Measurements from ENCODE around the gene BCCIP.

DNA sequence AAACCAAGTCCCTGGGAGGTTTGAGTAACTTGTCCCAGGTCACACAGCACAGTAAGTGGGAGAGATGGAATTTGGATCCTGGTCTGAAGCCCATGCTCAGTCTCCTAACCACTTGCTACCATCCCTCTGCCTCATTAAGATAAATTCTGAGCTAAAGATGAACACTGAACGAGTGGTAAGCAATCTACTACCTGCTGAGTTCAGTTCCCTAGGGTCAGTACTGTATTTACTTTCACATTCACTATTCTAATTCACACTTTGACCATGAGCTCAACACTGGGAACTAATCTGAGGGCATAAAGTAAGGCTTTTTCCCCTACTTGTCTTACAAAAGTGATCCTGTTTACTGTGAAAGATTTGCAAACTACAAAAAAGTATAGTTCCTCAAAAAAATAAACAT lies 2.6 kb upstream of the BCCIP start:
- no peak for TF ChIP-seq RAD21 (IDR thresholded peaks at IDR 0.05; ENCODE audit: low read depth)
- TF ChIP-seq EGR1 (IDR thresholded peaks at IDR 0.05; ENCODE audit: low read depth), result no peak
- TF ChIP-seq, protein P1, sequence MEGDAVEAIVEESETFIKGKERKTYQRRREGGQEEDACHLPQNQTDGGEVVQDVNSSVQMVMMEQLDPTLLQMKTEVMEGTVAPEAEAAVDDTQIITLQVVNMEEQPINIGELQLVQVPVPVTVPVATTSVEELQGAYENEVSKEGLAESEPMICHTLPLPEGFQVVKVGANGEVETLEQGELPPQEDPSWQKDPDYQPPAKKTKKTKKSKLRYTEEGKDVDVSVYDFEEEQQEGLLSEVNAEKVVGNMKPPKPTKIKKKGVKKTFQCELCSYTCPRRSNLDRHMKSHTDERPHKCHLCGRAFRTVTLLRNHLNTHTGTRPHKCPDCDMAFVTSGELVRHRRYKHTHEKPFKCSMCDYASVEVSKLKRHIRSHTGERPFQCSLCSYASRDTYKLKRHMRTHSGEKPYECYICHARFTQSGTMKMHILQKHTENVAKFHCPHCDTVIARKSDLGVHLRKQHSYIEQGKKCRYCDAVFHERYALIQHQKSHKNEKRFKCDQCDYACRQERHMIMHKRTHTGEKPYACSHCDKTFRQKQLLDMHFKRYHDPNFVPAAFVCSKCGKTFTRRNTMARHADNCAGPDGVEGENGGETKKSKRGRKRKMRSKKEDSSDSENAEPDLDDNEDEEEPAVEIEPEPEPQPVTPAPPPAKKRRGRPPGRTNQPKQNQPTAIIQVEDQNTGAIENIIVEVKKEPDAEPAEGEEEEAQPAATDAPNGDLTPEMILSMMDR (IDR thresholded peaks at IDR 0.05 in 2 of 3, conservative IDR thresholded peaks at IDR 0.05 in 1 of 3; ENCODE audit: borderline replicate concordance in 1 of 3, insufficient read depth in 1 of 3, low read depth in 2 of 3, low read length in 2 of 3), result no peak
- TF ChIP-seq, protein P2, sequence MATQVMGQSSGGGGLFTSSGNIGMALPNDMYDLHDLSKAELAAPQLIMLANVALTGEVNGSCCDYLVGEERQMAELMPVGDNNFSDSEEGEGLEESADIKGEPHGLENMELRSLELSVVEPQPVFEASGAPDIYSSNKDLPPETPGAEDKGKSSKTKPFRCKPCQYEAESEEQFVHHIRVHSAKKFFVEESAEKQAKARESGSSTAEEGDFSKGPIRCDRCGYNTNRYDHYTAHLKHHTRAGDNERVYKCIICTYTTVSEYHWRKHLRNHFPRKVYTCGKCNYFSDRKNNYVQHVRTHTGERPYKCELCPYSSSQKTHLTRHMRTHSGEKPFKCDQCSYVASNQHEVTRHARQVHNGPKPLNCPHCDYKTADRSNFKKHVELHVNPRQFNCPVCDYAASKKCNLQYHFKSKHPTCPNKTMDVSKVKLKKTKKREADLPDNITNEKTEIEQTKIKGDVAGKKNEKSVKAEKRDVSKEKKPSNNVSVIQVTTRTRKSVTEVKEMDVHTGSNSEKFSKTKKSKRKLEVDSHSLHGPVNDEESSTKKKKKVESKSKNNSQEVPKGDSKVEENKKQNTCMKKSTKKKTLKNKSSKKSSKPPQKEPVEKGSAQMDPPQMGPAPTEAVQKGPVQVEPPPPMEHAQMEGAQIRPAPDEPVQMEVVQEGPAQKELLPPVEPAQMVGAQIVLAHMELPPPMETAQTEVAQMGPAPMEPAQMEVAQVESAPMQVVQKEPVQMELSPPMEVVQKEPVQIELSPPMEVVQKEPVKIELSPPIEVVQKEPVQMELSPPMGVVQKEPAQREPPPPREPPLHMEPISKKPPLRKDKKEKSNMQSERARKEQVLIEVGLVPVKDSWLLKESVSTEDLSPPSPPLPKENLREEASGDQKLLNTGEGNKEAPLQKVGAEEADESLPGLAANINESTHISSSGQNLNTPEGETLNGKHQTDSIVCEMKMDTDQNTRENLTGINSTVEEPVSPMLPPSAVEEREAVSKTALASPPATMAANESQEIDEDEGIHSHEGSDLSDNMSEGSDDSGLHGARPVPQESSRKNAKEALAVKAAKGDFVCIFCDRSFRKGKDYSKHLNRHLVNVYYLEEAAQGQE (IDR thresholded peaks at IDR 0.05; ENCODE audit: low read depth), result no peak
- TF ChIP-seq, protein P3, sequence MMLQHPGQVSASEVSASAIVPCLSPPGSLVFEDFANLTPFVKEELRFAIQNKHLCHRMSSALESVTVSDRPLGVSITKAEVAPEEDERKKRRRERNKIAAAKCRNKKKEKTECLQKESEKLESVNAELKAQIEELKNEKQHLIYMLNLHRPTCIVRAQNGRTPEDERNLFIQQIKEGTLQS (IDR thresholded peaks at IDR 0.05), result no peak
- no peak for TF ChIP-seq SRF (IDR thresholded peaks at IDR 0.05; ENCODE audit: low read depth)
- TF ChIP-seq POLR2A (IDR thresholded peaks at IDR 0.05; ENCODE audit: borderline replicate concordance, extremely low read depth, insufficient read depth, insufficient read length), result no peak
- TF ChIP-seq SP1 (IDR thresholded peaks at IDR 0.05; ENCODE audit: low read depth), result no peak

Data from HCT116 (cell line).